Left ventricle myocardium inferior (tissue), 1 donor: Measurements from ENCODE around the gene FKTN. TPM values are rescaled to one million over a fixed set of nuclear protein-coding genes. Genes with fewer than 3 reads are reported as not detected.

Experiments used
- DNase-seq: peaks from one replicate; pipeline ENCODE4 v3.0.0-alpha.2; 2020
- H3K27ac ChIP-seq: fragments of 200-600 bp; replicated peaks from 2 replicates; pipeline ENCODE4 v1.8.0; 2021
- H3K27me3 ChIP-seq: fragments of 200-600 bp; 2 replicates; pipeline ENCODE4 v1.8.0; 2021; ENCODE audit warnings: low read depth
- H3K36me3 ChIP-seq: fragments of 200-600 bp; 2 replicates; pipeline ENCODE4 v1.8.0; 2021
- H3K4me1 ChIP-seq: fragments of 200-600 bp; 2 replicates; pipeline ENCODE4 v1.8.0; 2021
- H3K4me3 ChIP-seq: fragments of 200-600 bp; 2 replicates; pipeline ENCODE4 v1.8.0; 2021; ENCODE audit warnings: mild to moderate bottlenecking, moderate library complexity
- H3K9me3 ChIP-seq: fragments of 200-600 bp; replicated peaks from 2 replicates; pipeline ENCODE4 v1.8.0; 2021
- CTCF ChIP-seq: fragments of 200-600 bp; IDR thresholded peaks from 2 replicates; pipeline ENCODE4 v1.8.0; 2021; ENCODE audit warnings: antibody characterized with exemption, mild to moderate bottlenecking, borderline replicate concordance
- intact Hi-C: fragments of 100-400 bp; cut with micrococcal nuclease; formaldehyde crosslinking; loops from one replicate; pipeline ENCODE4 v1.11.0; 2022
- total RNA-seq: library from RNA; stranded (reverse); fragmentation: NEBNext Ultra II Directional; extraction: Animal tissue kit (Norgen Biotek cat#: 25700); gene quantifications from one replicate; pipeline ENCODE4 v1.2.1, GENCODE V29; 2021
- donor health status: DM: no; HTN: yes; CAD: no; lungs with severe emphysema.

Gene FKTN
- total RNA-seq, 1 donor from 2014 or later = 9.7 TPM

GRCh38 chr9:105681724-105682123, 123.8 kb downstream of the FKTN start:
- no peak for DNase-seq
- Histone ChIP-seq H3K9me3 (no peaks in the 10 kb centered on the region), H3K4me3 (no peak overlapping the region), H3K27me3 (no peaks in the 10 kb centered on the region), H3K36me3 (no peaks in the 10 kb centered on the region), H3K27ac (no peak overlapping the region), H3K4me1 (peaks cover 5% of the 10 kb centered on the region)
- TF ChIP-seq CTCF = no peak
- intact Hi-C loops = no loop called here

GRCh38 chr9:105683688-105684275, 125.9 kb downstream of the FKTN start:
- Histone ChIP-seq H3K9me3 (no peaks in the 10 kb centered on the region), H3K4me3 (no peak overlapping the region), H3K27me3 (no peaks in the 10 kb centered on the region), H3K36me3 (no peaks in the 10 kb centered on the region), H3K27ac (no peak overlapping the region), H3K4me1 (peaks cover 5% of the 10 kb centered on the region)
- intact Hi-C loops = no loop called here
- DNase-seq = no peak
- TF ChIP-seq CTCF = no peak

- Histone ChIP-seq H3K4me1 (peaks cover 9% of the 10 kb centered on the region), H3K27me3 (peaks cover 8% of the 10 kb centered on the region), H3K4me3 (no peak overlapping the region), H3K27ac (no peak overlapping the region), H3K36me3 (no peaks in the 10 kb centered on the region), H3K9me3 (no peaks in the 10 kb centered on the region)
- no peak for DNase-seq
- no peak for TF ChIP-seq CTCF
- intact Hi-C loops = no loop called here
Measured at GRCh38 chr9:105686936-105687335, 129.0 kb downstream of the FKTN start.

Other genes starting within 250 kb of the FKTN start
- 7.6 TPM for gene FSD1L, start 110.1 kb upstream of the FKTN start, total RNA-seq
- not detected for gene TAL2, start 104.3 kb downstream of the FKTN start, total RNA-seq
- gene TMEM38B, start 136.4 kb downstream of the FKTN start, total RNA-seq = 63.2 TPM